Mesenteric fat pad (tissue), 1 donor: ENCODE data around the gene GALNT14. TPM values are rescaled to one million over a fixed set of nuclear protein-coding genes. Genes with fewer than 3 reads are reported as not detected.

Experiments used
- DNase-seq: peaks from one replicate; pipeline ENCODE4 v3.0.0-alpha.2; 2020; ENCODE audit warnings: low spot score
- total RNA-seq: library from RNA; stranded (reverse); fragmentation: NEBNext Ultra II Directional; extraction: Animal tissue kit (Norgen Biotek cat#: 25700); gene quantifications from one replicate; pipeline ENCODE4 v1.2.1, GENCODE V29; 2021
- donor health status: DM: yes; HTN: yes; CAD: no.

Gene GALNT14
- total RNA-seq, 1 donor from 2014 or later = 3.4 TPM

DNA sequence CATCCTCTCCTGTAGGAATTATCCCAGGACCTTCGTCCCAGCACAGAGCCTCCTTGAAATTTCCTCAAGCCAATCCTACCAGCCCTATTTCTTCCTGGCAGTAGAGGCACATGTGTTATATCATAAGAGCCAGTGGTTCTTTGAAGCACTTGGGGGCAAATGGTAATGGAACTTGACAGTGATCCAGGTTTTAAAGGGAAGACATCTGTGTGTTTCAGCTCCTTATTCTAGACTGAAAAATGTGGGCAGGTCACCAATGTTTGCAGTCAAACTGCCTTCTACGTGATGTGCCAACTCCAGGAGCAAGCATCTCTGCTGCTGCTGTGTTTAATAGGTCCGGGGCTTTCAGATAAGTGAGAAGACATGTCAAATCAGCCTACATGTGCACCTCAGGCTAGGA is 157.1 kb downstream of the GALNT14 start:
- DNase-seq = no peak

DNA sequence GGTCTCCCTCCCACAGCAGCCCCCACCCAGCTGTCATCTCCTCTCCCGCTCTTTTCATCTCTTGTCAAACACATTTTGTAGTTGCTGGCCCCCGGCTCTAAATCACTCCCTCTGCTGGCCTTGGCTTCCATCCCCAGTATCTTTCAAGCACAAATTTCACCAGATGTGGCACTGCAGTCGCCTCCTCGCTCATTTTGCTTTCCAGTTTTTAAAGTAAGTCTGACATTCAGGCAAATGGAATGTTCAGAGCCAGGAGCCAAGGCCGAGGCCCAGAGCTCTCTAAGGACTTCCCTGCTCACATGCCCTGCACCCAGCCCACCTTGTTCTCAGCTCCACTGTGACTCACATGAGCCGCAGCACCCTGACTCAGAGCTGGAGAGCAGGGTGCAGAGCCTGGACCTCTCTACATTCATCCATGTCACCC is 158.4 kb downstream of the GALNT14 start:
- DNase-seq = no peak

GRCh38 chr2:30978854-30979253 is 159.4 kb downstream of the GALNT14 start:
- DNase-seq = no peak

- no peak for DNase-seq
Observed at GRCh38 chr2:30978044-30978443, 160.2 kb downstream of the GALNT14 start.

GRCh38 chr2:30975156-30975555 is 163.1 kb downstream of the GALNT14 start:
- DNase-seq = no peak

- DNase-seq = no peak
Observed at GRCh38 chr2:30974554-30974953, 163.7 kb downstream of the GALNT14 start.

- no peak for DNase-seq
Observed at GRCh38 chr2:30974092-30974491, 164.1 kb downstream of the GALNT14 start.

DNA sequence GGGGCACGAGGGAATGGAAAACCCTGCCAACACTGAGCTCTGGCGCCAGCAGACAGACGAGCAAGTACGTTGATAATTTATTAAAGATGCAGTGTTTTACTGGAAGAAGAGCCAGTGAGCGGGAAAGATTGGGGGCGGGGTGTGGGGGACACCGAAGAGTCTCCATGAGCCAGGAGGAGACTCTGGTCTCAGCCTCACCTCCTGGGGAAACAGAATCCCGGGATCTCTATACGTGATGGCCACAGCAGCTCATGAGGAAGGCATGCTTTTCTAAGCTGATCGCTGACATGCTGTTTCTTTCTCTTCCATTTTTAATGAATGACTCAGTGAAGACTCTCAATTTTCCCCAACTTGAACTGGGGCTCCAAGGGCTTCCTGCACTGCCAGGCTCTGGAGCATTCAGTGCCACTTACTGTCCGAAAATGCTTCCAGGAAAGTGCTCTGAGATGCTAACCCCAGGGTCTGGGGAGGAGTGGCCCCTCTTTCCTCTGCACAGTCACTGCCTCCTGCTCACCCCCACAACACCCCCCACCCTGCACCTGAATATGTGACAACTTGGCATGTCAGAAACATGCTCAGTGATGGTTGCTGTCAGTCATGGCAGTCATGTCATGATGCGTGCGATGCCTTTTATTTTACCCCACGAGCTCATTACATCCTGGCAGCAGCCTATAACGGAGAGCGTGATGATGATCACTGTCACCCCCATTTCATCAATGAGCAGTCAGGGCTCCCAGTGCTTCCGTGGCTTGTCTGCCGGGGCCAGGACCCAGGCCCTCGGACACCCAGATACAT is 166.8 kb downstream of the GALNT14 start:
- no peak for DNase-seq

DNA sequence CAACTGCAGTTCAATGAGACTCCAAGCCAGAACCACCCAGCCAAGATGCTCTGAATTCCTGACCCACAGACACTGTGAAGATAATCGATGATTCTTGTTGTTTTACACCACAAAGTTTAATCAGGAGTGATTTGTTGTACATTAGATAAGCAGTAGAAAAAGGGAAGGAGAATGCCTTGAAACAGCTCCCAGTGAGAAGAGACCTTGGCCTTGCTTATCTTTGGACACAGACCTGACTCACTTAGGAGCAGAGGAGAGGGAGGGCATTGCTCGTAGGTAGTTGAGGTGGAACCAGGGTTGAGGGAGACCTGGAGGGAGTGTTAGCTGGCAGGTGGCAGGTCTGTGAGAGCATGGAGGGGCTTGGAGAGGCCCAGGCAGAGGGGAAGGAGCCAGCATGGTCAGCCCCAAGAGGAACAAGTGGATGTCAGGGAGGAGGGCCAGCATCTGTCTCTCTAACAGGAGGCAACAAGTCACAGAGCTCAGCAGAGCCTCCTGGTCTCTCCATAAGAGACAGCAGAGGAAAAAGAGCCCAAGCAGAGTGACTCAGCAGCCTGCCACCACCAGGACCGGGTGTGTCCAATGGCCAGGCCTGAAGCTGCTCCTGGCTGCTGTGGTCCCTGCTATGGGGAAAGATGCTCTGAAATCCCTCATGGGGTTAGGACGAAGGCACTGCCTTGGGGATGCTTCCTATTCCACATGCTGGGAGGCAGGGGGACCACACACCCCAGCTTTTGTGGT is 169.4 kb downstream of the GALNT14 start:
- no peak for DNase-seq

GRCh38 chr2:30966786-30967185 is 171.5 kb downstream of the GALNT14 start:
- DNase-seq = no peak

GRCh38 chr2:30965022-30965531 is 173.2 kb downstream of the GALNT14 start:
- no peak for DNase-seq

- DNase-seq = no peak
Observed at GRCh38 chr2:30964334-30965005, 173.8 kb downstream of the GALNT14 start.

GRCh38 chr2:30963184-30963583 is 175.1 kb downstream of the GALNT14 start:
- no peak for DNase-seq

DNA sequence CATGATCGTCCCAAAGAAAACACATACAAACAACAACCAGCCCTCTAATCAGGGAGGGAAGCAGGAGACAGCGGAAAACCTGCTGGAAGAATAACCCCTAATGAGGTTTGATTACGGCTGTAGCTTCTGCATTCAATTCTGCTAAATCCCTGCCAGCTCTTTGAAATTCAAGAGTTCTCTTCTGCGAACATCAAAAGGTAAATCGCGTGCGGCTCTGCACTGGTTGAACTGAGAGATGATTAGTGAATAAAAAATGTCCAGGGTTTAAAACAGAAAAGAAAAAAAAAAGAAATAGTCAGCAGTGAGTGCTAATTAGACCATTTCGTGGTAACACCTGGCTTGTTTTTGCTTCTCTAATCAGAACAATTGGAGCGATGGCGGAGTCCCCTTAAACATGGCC is 178.0 kb downstream of the GALNT14 start:
- DNase-seq = no peak

- DNase-seq = no peak
Observed at GRCh38 chr2:30959653-30960052, 178.6 kb downstream of the GALNT14 start.

GRCh38 chr2:30958918-30959265 is 179.3 kb downstream of the GALNT14 start:
- no peak for DNase-seq

GRCh38 chr2:30958193-30958917 is 179.9 kb downstream of the GALNT14 start:
- DNase-seq = no peak

- no peak for DNase-seq
Observed at GRCh38 chr2:30957591-30957990, 180.6 kb downstream of the GALNT14 start.

GRCh38 chr2:30956995-30957394 is 181.2 kb downstream of the GALNT14 start:
- no peak for DNase-seq

- DNase-seq = no peak
Observed at GRCh38 chr2:30955516-30956132, 182.6 kb downstream of the GALNT14 start.

DNA sequence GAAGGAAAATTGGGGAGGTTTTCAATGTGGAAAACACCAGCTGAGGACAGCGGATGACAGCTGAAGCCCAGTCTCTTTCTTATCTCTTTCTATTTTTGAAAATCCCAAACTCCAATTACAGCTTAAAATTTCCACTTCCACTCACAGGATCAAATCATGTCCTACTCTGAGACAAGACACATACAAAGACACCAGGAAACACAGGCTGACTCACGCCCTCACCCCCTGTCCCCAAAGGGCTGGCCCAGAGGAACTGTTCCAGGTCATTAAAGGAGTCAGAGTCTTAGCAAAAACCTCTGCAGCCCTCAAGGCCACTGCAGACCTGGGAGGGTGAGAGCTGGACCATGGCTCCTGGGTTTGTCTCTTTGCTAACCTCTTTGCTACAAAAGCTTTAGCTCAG is 187.9 kb downstream of the GALNT14 start:
- no peak for DNase-seq
